ENCODE data around the gene SLC35G4. TPM values are rescaled to one million over a fixed set of nuclear protein-coding genes. Genes with fewer than 3 reads are reported as not detected.
"Not testable (repeated sequence)": the region's sequence is repeated elsewhere in the genome, so short reads cannot be mapped to it uniquely, and the experiment has no call there.

SLC35G4 gene
- not detected in 2 replicates for total RNA-seq (2014; rRNA removed; shearing (Covaris generic))

DNA sequence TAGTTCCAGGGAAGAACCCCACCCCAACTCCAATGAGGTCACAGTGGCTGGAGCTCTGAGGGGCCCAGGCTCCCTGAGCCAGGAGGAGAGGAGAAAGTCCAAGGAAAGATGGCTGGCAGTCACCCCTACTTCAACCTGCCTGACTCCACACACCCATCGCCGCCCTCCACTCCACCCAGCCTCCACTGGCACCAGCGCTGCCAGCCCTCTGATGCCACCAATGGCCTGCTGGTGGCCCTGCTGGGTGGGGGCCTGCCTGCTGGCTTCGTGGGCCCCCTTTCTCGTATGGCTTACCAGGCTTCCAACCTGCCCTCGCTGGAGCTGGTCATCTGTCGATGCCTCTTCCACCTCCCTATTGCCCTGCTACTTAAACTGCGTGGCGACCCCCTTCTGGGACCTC is at the start of gene SLC35G4:
Gene SLC35G4, plus strand, starts transcription at position 109 of the 400 bp plus-strand sequence. Its CDS starts 0 bp downstream, at position 109.
- not testable (repeated sequence) for H3K4me3 ChIP-seq (ENCODE audit: insufficient read depth, low read depth, low read length); DNase-seq; H3K27me3 ChIP-seq (ENCODE audit: control insufficient read depth, insufficient read depth, low read length); H3K36me3 ChIP-seq (replicated peaks; ENCODE audit: control insufficient read depth, insufficient read depth, low read length)

DNA sequence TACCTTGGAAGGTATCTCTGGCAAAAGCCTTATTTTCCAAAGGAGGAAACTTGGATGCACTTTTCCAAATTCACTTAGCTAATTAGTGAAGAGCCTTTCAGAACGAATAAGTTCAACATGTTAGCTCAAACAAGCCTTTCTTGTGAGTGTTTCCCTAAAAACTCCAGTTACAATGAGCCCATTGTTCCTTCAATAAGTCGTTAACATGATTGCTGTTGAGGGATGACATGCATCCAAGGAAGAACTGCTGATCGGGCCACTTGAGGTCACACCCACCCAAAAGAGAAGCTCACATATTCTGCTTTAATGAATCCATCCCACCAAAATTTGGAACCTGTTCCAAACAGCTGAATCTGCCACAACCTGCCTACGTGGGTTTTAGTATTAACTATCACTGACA is 48.1 kb upstream of the SLC35G4 start:
- Histone ChIP-seq H3K36me3 (replicated peaks; ENCODE audit: control insufficient read depth, insufficient read depth, low read length) (no peaks in the 10 kb centered on the region), H3K4me3 (ENCODE audit: insufficient read depth, low read depth, low read length) (no peak overlapping the region), H3K27me3 (ENCODE audit: control insufficient read depth, insufficient read depth, low read length) (no peaks in the 10 kb centered on the region)
- DNase-seq: no peak

GRCh38 chr18:11565716-11566115 is 43.7 kb upstream of the SLC35G4 start:
- H3K36me3 ChIP-seq (replicated peaks; ENCODE audit: control insufficient read depth, insufficient read depth, low read length): no peaks in the 10 kb centered on the region
- DNase-seq: no peak
- H3K27me3 ChIP-seq (ENCODE audit: control insufficient read depth, insufficient read depth, low read length): no peaks in the 10 kb centered on the region
- no peak overlapping the region for H3K4me3 ChIP-seq (ENCODE audit: insufficient read depth, low read depth, low read length)

DNA sequence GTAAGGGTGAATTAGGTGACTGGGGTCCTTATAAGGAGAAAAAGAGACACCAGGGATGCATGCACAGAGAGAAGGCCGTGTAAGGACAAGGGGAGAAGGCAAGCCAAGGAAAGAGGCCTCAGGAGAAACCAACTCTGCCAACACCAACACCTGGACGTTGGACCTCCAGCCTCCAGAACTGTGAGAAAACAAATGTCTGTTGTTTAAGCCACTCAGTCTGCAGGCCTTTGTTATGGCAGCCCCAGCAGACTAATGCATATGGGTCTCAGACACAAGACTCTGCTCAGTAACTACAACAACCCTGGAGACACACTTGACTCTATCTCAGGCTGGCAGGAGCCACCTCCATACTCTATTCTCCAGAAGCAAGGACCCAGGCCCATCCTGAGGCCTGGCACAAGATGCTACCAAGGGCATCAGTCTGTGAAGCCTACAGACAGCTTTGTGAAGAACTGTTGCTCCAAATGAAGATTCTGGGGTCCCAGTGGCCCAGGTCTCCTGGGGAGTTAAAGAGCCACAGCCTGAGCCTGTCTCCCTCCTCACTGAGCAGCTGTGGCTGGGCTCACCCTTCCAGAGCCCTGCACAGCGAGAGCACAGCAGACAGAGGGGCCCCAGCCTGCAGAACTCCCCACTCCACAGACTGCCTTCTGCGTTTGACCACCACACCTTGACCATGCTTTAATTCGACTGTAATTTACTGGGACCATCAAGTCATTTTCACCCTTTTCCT is 43.0 kb upstream of the SLC35G4 start:
- no peak for DNase-seq
- Histone ChIP-seq H3K27me3 (ENCODE audit: control insufficient read depth, insufficient read depth, low read length) (no peaks in the 10 kb centered on the region), H3K4me3 (ENCODE audit: insufficient read depth, low read depth, low read length) (no peak overlapping the region), H3K36me3 (replicated peaks; ENCODE audit: control insufficient read depth, insufficient read depth, low read length) (no peaks in the 10 kb centered on the region)

DNA sequence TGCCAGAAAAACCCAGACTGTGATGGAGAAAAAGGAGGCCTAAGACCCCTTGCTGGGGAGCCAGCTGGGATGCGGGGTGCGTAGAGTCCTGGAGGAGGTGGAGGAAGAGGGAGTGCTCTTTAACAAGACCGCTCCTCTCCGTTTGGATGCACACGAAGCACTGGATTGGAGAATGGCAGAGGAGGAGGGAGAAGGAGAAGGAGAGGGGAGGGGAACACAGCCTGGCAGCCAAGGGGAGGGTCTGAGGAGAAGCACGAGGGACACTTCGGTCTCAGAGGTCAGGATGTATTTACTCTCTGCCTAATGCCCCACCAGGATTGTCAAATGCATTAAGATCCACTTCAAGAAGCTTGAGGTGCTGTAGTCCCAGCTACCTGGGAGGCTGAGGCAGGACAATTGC is 42.0 kb upstream of the SLC35G4 start:
- no peaks in the 10 kb centered on the region for H3K27me3 ChIP-seq (ENCODE audit: control insufficient read depth, insufficient read depth, low read length)
- H3K36me3 ChIP-seq (replicated peaks; ENCODE audit: control insufficient read depth, insufficient read depth, low read length): no peaks in the 10 kb centered on the region
- H3K4me3 ChIP-seq (ENCODE audit: insufficient read depth, low read depth, low read length): no peak overlapping the region
- DNase-seq: no peak

DNA sequence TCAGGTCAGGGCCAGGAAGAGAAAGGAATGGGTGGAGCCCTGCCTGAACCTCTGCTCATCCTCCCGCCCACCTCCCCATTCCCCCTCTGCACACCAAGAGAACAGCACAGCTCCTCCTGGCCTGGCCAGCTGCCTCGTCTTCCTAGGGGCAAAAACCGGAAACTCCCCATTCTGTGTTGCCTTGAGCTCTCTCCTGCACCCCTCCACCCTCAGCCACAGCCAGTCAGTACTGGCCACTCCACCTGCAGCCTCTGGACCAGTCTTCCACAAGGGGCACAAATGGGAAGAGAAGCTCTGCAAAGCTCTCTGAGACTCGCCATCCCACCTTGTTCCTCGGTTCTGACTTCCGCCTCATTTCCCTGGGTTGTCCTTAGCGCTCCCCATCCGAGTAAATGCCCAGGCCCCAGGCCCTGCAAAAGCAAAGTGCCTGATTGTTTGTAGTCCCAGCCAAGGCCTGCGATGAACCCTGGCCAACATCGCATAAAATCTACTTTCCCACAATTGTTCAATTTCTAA is 39.3 kb upstream of the SLC35G4 start:
- DNase-seq: peak; percentile 38
- H3K36me3 ChIP-seq (replicated peaks; ENCODE audit: control insufficient read depth, insufficient read depth, low read length): no peaks in the 10 kb centered on the region
- H3K27me3 ChIP-seq (ENCODE audit: control insufficient read depth, insufficient read depth, low read length): no peaks in the 10 kb centered on the region
- no peak overlapping the region for H3K4me3 ChIP-seq (ENCODE audit: insufficient read depth, low read depth, low read length)

DNA sequence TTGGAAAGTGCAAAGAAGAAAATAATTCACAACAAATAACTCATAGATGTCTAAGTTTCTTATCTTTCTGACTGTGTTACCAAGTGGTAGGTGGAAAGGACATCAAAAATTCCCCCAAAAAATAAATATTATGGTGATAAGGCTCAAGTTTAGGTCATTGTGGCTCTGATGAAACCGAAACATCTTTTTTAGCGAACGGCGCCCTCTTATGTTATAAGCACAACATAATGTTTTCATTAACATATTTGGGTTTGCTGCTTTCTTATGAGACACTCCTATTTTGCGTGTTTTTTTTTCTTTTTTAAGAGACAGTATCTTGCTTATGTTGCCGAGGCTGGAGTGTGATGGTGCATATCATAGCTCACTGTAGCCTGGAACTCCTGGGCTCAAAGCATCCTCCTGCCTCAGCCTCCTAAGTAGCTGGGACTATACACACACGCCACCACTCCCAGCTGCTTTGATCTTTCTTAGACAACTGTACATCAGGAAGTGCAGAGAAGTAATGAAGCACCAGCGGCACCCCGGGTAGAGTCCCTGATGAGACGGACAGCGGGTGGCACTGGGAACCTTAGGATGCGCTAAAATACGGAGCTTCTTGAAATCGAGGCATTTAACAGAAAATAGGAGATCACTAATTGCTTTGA is 38.5 kb upstream of the SLC35G4 start:
- no peak overlapping the region for H3K4me3 ChIP-seq (ENCODE audit: insufficient read depth, low read depth, low read length)
- H3K27me3 ChIP-seq (ENCODE audit: control insufficient read depth, insufficient read depth, low read length): no peaks in the 10 kb centered on the region
- H3K36me3 ChIP-seq (replicated peaks; ENCODE audit: control insufficient read depth, insufficient read depth, low read length): no peaks in the 10 kb centered on the region
- DNase-seq: no peak

DNA sequence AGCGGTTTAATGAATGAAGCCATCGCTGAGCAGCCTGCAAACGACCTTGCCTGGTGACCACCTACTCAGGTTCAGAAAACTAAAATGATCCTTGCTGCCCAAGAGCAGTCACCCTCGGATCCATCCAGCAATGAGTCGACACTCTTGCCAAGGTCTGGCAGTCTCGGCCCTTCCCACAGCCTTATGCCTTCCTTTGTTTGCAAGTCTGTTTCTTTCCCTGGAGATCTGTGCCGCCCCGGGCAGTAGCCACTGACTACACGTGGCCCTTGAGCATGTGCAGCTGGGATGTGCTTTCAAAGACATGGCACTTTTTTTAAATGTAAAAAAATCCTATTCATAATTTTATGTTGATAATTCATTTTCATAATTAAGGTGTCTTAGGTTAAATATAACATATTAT is 37.2 kb upstream of the SLC35G4 start:
- Histone ChIP-seq H3K27me3 (ENCODE audit: control insufficient read depth, insufficient read depth, low read length) (no peaks in the 10 kb centered on the region), H3K4me3 (ENCODE audit: insufficient read depth, low read depth, low read length) (no peak overlapping the region), H3K36me3 (replicated peaks; ENCODE audit: control insufficient read depth, insufficient read depth, low read length) (no peaks in the 10 kb centered on the region)
- DNase-seq: no peak

- H3K36me3 ChIP-seq (replicated peaks; ENCODE audit: control insufficient read depth, insufficient read depth, low read length): no peaks in the 10 kb centered on the region
- no peak for DNase-seq
- H3K4me3 ChIP-seq (ENCODE audit: insufficient read depth, low read depth, low read length): no peak overlapping the region
- no peaks in the 10 kb centered on the region for H3K27me3 ChIP-seq (ENCODE audit: control insufficient read depth, insufficient read depth, low read length)
Measured at GRCh38 chr18:11574545-11574944, 34.9 kb upstream of the SLC35G4 start.

DNA sequence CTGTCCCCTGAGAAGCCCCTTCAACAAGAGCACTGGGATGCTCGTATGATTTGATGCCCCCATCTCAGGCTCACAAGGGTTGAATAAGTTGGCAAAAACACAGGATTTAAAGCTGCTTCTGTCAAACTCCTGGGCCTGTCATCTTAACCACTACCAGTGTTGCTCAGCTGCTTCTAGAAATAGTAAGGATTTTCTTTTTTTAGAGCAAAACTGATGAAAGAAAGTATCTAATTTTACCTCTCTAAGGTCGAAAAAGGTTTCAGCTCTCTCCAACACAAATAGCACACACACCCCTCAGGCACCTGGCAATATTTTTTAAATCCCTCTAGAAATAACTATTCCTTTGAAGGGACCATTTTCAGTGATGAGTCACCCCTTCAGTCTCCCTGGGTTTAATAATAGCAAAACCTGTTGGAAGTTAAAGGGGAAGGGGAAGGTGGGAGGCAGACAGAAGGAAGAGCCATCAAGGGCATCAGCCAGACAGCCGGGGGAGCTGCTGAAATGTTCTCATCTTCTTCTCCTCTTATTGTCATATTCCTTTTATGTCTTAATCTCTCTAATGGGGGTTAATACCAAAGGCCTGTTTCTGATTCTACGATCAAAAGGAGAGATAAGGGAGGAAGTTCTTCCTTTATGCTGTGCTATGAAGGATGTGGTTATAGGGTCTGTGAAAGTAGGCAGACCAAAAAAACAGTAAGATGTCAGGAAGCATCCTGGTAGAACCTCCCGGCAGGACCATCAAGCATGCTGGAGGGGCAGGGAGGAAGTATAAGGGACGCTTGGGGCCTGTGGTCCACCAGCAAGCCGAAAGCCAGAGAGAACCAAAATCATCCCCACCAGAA is 31.9 kb upstream of the SLC35G4 start:
- Histone ChIP-seq H3K4me3 (ENCODE audit: insufficient read depth, low read depth, low read length) (no peak overlapping the region), H3K27me3 (ENCODE audit: control insufficient read depth, insufficient read depth, low read length) (no peaks in the 10 kb centered on the region), H3K36me3 (replicated peaks; ENCODE audit: control insufficient read depth, insufficient read depth, low read length) (no peaks in the 10 kb centered on the region)
- no peak for DNase-seq

DNA sequence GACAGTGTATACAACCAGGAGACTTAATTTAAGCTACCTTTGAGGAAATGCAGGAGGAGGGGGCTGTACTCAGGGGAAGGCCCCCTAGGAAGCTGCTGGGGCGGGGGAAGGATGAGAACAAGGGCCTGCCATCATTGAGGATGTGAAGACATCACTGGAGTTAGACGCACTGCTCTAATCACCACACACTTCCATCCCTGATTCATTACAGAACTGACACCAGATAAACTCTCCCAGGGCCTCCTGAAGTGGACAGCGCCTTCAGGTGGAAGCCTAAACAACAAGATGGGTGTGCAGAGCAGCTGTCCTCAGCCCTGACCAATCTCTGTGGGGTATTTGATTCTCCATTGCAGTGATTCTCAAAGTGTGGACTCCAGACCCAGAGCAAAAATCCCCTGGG is 30.6 kb upstream of the SLC35G4 start:
- H3K36me3 ChIP-seq (replicated peaks; ENCODE audit: control insufficient read depth, insufficient read depth, low read length): no peaks in the 10 kb centered on the region
- DNase-seq: no peak
- no peaks in the 10 kb centered on the region for H3K27me3 ChIP-seq (ENCODE audit: control insufficient read depth, insufficient read depth, low read length)
- H3K4me3 ChIP-seq (ENCODE audit: insufficient read depth, low read depth, low read length): no peak overlapping the region

DNA sequence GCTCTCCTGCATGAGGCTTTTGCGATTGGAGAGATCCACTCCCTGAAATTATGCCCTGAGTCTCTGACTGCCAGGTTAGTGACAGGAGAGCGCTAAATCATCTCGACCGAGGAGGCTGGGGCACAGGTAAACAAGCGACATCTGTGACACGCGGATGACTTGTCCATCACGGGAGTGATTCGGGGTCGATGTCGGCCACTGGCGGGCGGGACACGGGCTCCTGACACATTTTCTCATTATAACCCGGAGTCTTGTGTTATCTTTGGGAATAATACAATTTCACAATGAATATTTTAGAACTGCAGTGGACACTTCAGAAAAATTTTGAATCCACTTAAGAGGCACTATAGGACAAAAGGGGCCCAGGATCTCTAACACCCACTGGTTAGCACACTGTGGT is 29.5 kb upstream of the SLC35G4 start:
- Histone ChIP-seq H3K4me3 (ENCODE audit: insufficient read depth, low read depth, low read length) (no peak overlapping the region), H3K27me3 (ENCODE audit: control insufficient read depth, insufficient read depth, low read length) (no peaks in the 10 kb centered on the region), H3K36me3 (replicated peaks; ENCODE audit: control insufficient read depth, insufficient read depth, low read length) (no peaks in the 10 kb centered on the region)
- no peak for DNase-seq

DNA sequence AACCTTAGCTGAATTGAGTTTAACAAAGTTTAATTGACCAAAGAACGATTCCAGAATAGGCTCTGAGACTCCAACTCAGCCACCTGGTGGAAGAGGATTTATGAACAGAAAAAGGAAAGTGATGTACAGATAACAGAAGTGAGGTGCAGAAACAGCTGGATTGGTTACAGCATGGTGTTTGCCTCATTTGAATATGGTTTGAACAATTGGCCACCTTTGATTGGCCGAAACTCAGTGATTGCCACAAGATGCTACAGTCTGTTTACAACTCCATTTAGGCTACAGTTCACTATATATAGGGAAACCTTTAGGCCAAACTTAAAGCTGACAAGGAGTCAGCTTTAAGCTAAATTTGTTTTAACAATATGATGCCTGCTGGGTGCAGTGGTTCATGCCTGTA is 28.1 kb upstream of the SLC35G4 start:
- no peak overlapping the region for H3K4me3 ChIP-seq (ENCODE audit: insufficient read depth, low read depth, low read length)
- H3K27me3 ChIP-seq (ENCODE audit: control insufficient read depth, insufficient read depth, low read length): no peaks in the 10 kb centered on the region
- H3K36me3 ChIP-seq (replicated peaks; ENCODE audit: control insufficient read depth, insufficient read depth, low read length): no peaks in the 10 kb centered on the region
- no peak for DNase-seq

DNA sequence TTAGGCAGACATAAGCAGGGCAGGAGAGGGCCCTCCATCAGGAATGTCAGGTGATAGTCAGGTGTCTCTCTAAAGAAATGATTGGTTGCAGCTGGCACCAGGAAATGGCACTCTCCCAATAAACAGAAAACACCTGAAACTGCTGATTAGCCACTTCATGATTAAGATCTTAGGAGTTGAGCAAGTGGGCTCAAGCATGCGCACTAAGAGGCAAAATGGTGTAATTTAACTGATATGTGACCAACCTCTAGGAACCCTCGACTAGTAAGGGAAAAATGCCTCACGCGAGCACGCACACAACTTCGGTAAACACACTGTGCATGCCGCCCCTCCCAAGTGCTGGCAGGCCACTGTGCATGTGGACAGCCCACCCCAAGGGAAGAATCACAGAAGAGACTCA is 23.8 kb upstream of the SLC35G4 start:
- no peaks in the 10 kb centered on the region for H3K36me3 ChIP-seq (replicated peaks; ENCODE audit: control insufficient read depth, insufficient read depth, low read length)
- no peak for DNase-seq
- H3K27me3 ChIP-seq (ENCODE audit: control insufficient read depth, insufficient read depth, low read length): no peaks in the 10 kb centered on the region
- no peak overlapping the region for H3K4me3 ChIP-seq (ENCODE audit: insufficient read depth, low read depth, low read length)

DNA sequence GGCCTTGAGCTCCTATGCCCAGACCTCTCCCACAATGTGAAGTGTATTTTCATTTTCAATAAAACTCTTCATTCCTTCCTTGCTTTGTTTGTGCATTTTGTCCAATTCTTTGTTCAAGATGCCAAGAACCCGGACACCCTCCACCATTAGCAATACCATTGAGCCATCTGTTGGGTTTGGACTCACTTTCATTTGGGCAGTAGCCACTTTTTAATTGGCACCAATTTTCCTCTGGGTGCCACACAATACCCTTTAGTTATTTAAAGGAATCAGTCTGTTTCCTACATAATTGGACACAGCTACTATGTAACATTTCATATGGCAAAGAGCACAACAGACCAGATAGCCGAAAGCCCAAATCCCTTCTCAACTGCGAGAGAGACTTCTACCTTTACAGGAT is 22.5 kb upstream of the SLC35G4 start:
- Histone ChIP-seq H3K36me3 (replicated peaks; ENCODE audit: control insufficient read depth, insufficient read depth, low read length) (no peaks in the 10 kb centered on the region), H3K27me3 (ENCODE audit: control insufficient read depth, insufficient read depth, low read length) (no peaks in the 10 kb centered on the region)
- no peak for DNase-seq

More for the DNA sequence above, 22.5 kb upstream of the SLC35G4 start:
- no peak overlapping the region for H3K4me3 ChIP-seq (ENCODE audit: insufficient read depth, low read depth, low read length)
